Endothelial cell of umbilical vein (primary cell): Measurements from ENCODE around the gene RAB43. TPM values are rescaled to one million over a fixed set of nuclear protein-coding genes. Genes with fewer than 3 reads are reported as not detected.

Experiments
- BruUV-seq: library from RNA; stranded (reverse); fragments of 400-500 nt; replicated peaks from 2 replicates; lab custom pipeline; 2021; lab: Mats Ljungman, UMichigan
- CTCF ChIA-PET: fragments of 300-600, 350-600 bp; sonication (Branson Sonifier 250); formaldehyde crosslinking; loops from one replicate; lab custom pipeline; 2021; ENCODE audit warnings: antibody characterized with exemption, inconsistent platforms; lab: Charles Lee
- POLR2A ChIA-PET: fragments of 300-600, 350-600 bp; sonication (Branson Sonifier 250); formaldehyde crosslinking; loops from one replicate; lab custom pipeline; 2021; ENCODE audit warnings: antibody characterized with exemption, inconsistent platforms; lab: Charles Lee
- DNase-seq: peaks from one replicate; pipeline ENCODE4 v3.0.0-alpha.2; 2011; ENCODE audit warnings: low read depth, low spot score
- FAIRE-seq: peaks from 2 replicates; lab custom pipeline; 2011; peaks lifted over from hg19 to GRCh38; lab: Jason Lieb, UNC
- H2AFZ ChIP-seq: 2 replicates; pipeline ENCODE4 v1.6.0; 2012; ENCODE audit warnings: low read depth, low read length, control low read depth, inconsistent platforms
- H3K27ac ChIP-seq: 2 replicates; pipeline ENCODE4 v1.5.1; 2011; ENCODE audit warnings: low read depth, mild to moderate bottlenecking, control low read depth, low read length, moderate library complexity; ENCODE audit not compliant: insufficient read depth
- H3K27me3 ChIP-seq, 2 experiments: 2 replicates each; pipeline versions ENCODE4 v1.6.0 to v1.6.1; 2011; ENCODE audit warnings: low read length in 2 of 2, mixed read lengths in 1 of 2; ENCODE audit not compliant: control insufficient read depth in 2 of 2, insufficient read depth in 2 of 2
- H3K36me3 ChIP-seq, 2 experiments: 2 replicates in 1 of 2; 3 replicates in 1 of 2; pipeline ENCODE4 v1.5.1; 2011; ENCODE audit warnings: low read length in 2 of 2, mild to moderate bottlenecking in 1 of 2, moderate library complexity in 1 of 2; ENCODE audit not compliant: control insufficient read depth in 2 of 2, insufficient read depth in 2 of 2; ENCODE audit errors: extremely low read depth in 1 of 2
- H3K4me1 ChIP-seq: 3 replicates; pipeline ENCODE4 v1.5.1; 2011; ENCODE audit warnings: mild to moderate bottlenecking, low read length; ENCODE audit not compliant: control insufficient read depth, insufficient read depth; ENCODE audit errors: extremely low read depth
- H3K4me2 ChIP-seq: 2 replicates; pipeline ENCODE4 v1.6.1; 2011; ENCODE audit warnings: low read length, control low read depth, mixed read lengths; ENCODE audit not compliant: insufficient read depth
- H3K4me3 ChIP-seq, 3 experiments: fragments of 200-600 bp in 1 of 3; sonication (generic), shearing (Covaris generic) in 1 of 3; replicated peaks in 1 of 3; 2 replicates each; pipeline ENCODE4 v1.5.1; 2011 to 2016; ENCODE audit warnings: control low read depth in 3 of 3, low read length in 3 of 3, mild to moderate bottlenecking in 2 of 3, inconsistent platforms in 1 of 3, low read depth in 1 of 3, moderate library complexity in 1 of 3; ENCODE audit not compliant: insufficient read depth in 1 of 3
- H3K79me2 ChIP-seq: 2 replicates; pipeline ENCODE4 v1.6.0; 2012; ENCODE audit warnings: low read length, inconsistent platforms; ENCODE audit not compliant: control insufficient read depth, insufficient read depth
- H3K9ac ChIP-seq: replicated peaks from 2 replicates; pipeline ENCODE3; 2011; ENCODE audit warnings: low read length, control low read depth; ENCODE audit not compliant: insufficient read depth; ENCODE audit errors: extremely low read depth
- H3K9me1 ChIP-seq: replicated peaks from 3 replicates; pipeline ENCODE4 v1.6.0; 2011; ENCODE audit warnings: mild to moderate bottlenecking, low read length; ENCODE audit not compliant: control insufficient read depth, insufficient read depth; ENCODE audit errors: extremely low read depth
- H3K9me3 ChIP-seq: replicated peaks from 2 replicates; pipeline ENCODE4 v1.5.1; 2012; ENCODE audit warnings: low read length, inconsistent platforms; ENCODE audit not compliant: control insufficient read depth, insufficient read depth
- H4K20me1 ChIP-seq: replicated peaks from 2 replicates; pipeline ENCODE3; 2011; ENCODE audit warnings: mild to moderate bottlenecking, low read length; ENCODE audit not compliant: control insufficient read depth, insufficient read depth; ENCODE audit errors: extremely low read depth
- CTCF ChIP-seq, 2 donors: IDR thresholded peaks; 1 replicate in 1 of 2; 2 replicates in 1 of 2; pipeline ENCODE4 v1.5.1; 2011; ENCODE audit warnings: low read length in 2 of 2, mild to moderate bottlenecking in 2 of 2, moderate library complexity in 2 of 2, control low read depth in 1 of 2, inconsistent platforms in 1 of 2, low read depth in 1 of 2; ENCODE audit not compliant: insufficient read depth in 1 of 2; ENCODE audit errors: extremely low read depth in 1 of 2
- EZH2 ChIP-seq: IDR thresholded peaks from 2 replicates; pipeline ENCODE4 v1.6.1; 2012; ENCODE audit warnings: borderline replicate concordance, low read depth, mild to moderate bottlenecking, moderate library complexity, low read length, inconsistent platforms; ENCODE audit not compliant: severe bottlenecking
- FOS ChIP-seq: IDR thresholded peaks from 2 replicates; pipeline ENCODE4 v1.6.1; 2011; ENCODE audit warnings: mild to moderate bottlenecking, low read length, moderate library complexity, borderline replicate concordance; ENCODE audit not compliant: insufficient read depth
- GATA2 ChIP-seq: IDR thresholded peaks from 2 replicates; pipeline ENCODE4 v1.7.0; 2011; ENCODE audit warnings: low read depth, mild to moderate bottlenecking, moderate library complexity, mixed read lengths, low read length; ENCODE audit not compliant: insufficient read length, insufficient read depth
- JUN ChIP-seq: IDR thresholded peaks from 2 replicates; pipeline ENCODE4 v1.6.1; 2011; ENCODE audit warnings: borderline replicate concordance, low read depth; ENCODE audit not compliant: insufficient read length, insufficient read depth
- MAX ChIP-seq: IDR thresholded peaks from 2 replicates; pipeline ENCODE4 v1.6.1; 2011; ENCODE audit not compliant: insufficient read depth, insufficient read length
- MYC ChIP-seq: IDR thresholded peaks from one replicate; pipeline ENCODE4 v1.6.1; 2011; ENCODE audit warnings: mild to moderate bottlenecking, low read depth, low read length
- POLR2A ChIP-seq: IDR thresholded peaks from 2 replicates; pipeline ENCODE4 v1.6.1; 2012; ENCODE audit warnings: low read depth, mild to moderate bottlenecking, control low read depth, low read length
- POLR2AphosphoS5 ChIP-seq: IDR thresholded peaks from 2 replicates; pipeline ENCODE4 v1.6.1; 2012; ENCODE audit warnings: low read depth, mild to moderate bottlenecking, control low read depth, low read length, moderate library complexity; ENCODE audit not compliant: insufficient read depth
- dilution Hi-C: fragments of 300-500 bp; cut with MboI; formaldehyde crosslinking; loops from one replicate; pipeline ENCODE4 v1.15.0; 2019; ENCODE audit warnings: low sequenced_read_pairs; ENCODE audit not compliant: extremely low pct_ligation_motif_present
- intact Hi-C: fragments of 100-400 bp; cut with micrococcal nuclease; formaldehyde crosslinking; loops from one replicate; pipeline ENCODE4 v1.10.0; 2022
- polyA plus RNA-seq, 4 experiments: library from polyadenylated mRNA; depleted of rRNA in 3 of 4; stranded (reverse) in 3 of 4; unstranded in 1 of 4; fragments of >200 nt; gene quantifications; 2 replicates each; pipeline versions ENCODE4 v1.2.1 to v1.2.3, GENCODE V29; 2011 to 2012; ENCODE audit warnings: missing spikeins in 1 of 4
- total RNA-seq: library from RNA; stranded (reverse); gene quantifications from 2 replicates; pipeline ENCODE4 v1.2.3, GENCODE V29; 2021

The RAB43 gene
- total and polyA plus RNA-seq, 2 donors (not counting 3 experiments of a cell fraction or from before 2014, with no cell fraction given): 18.5 to 31.5 TPM

DNA sequence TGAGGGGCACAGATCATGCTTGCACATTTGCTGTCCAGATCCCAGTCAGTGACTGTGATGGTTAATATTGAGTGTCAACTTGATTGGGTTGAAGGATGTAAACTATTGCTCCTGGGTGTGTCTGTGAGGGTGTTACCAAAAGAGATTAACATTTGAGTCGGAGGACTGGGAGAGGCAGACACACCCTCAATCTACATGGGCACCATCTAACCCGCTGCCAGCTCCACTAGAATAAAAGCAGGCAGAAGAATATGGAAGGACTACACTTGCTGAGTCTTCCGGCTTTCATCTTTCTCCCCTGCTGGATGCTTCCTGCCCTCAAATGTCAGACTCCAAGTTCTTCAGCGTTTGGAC, 55.9 kb downstream of the RAB43 start:
- no peak overlapping the region for H3K9ac ChIP-seq
- CTCF ChIA-PET: interaction anchor here (9.8 kb wide), 1 partner anchor 14 kb away, joined by 91 read pairs; no protein-coding TSS in a partner anchor
- intact Hi-C loops (no loop called here), dilution Hi-C loops (no loop called here)
- H3K27ac ChIP-seq: no peak overlapping the region
- no peaks in the 10 kb centered on the region for H3K27me3 ChIP-seq
- POLR2A ChIA-PET: interaction anchor here (0.6 to 1.1 kb wide), 2 partner anchors 8 to 12 kb away, joined by 3 to 7 read pairs; no protein-coding TSS in a partner anchor
- no peaks in the 10 kb centered on the region for H3K9me1 ChIP-seq
- H4K20me1 ChIP-seq: no peaks in the 10 kb centered on the region
- H3K4me2 ChIP-seq: no peak overlapping the region
- H3K4me1 ChIP-seq: peaks cover 4% of the 10 kb centered on the region
- H3K4me3 ChIP-seq: no peak overlapping the region
- no peak for DNase-seq
- no peaks in the 10 kb centered on the region for H3K36me3 ChIP-seq
- no peaks in the 10 kb centered on the region for H3K9me3 ChIP-seq
- no TSS peak for BruUV-seq
- no peak overlapping the region for H2AFZ ChIP-seq
- no peak for FAIRE-seq
- TF ChIP-seq MAX (no peak), FOS (no peak), CTCF (IDR thresholded peaks at IDR 0.05; ENCODE audit: extremely low read depth in 1 of 2, insufficient read depth in 1 of 2, low read depth in 1 of 2, low read length in 2 of 2) (no peak), MYC (no peak), EZH2 (no peak), GATA2 (no peak), JUN (no peak), POLR2A (no peak), POLR2AphosphoS5 (no peak)
- no peaks in the 10 kb centered on the region for H3K79me2 ChIP-seq
